Epithelial cell of prostate (primary cell): ENCODE measurements around the gene RRAS.

ENCODE experiments used
- DNase-seq: peaks from one replicate; pipeline ENCODE4 v3.0.0-alpha.2; 2011; ENCODE audit warnings: low read depth, low spot score
- H3K27ac ChIP-seq: fragments of 450-650 bp; 2 replicates; pipeline ENCODE4 v1.5.1; 2017; ENCODE audit warnings: mild to moderate bottlenecking

Gene RRAS

DNA sequence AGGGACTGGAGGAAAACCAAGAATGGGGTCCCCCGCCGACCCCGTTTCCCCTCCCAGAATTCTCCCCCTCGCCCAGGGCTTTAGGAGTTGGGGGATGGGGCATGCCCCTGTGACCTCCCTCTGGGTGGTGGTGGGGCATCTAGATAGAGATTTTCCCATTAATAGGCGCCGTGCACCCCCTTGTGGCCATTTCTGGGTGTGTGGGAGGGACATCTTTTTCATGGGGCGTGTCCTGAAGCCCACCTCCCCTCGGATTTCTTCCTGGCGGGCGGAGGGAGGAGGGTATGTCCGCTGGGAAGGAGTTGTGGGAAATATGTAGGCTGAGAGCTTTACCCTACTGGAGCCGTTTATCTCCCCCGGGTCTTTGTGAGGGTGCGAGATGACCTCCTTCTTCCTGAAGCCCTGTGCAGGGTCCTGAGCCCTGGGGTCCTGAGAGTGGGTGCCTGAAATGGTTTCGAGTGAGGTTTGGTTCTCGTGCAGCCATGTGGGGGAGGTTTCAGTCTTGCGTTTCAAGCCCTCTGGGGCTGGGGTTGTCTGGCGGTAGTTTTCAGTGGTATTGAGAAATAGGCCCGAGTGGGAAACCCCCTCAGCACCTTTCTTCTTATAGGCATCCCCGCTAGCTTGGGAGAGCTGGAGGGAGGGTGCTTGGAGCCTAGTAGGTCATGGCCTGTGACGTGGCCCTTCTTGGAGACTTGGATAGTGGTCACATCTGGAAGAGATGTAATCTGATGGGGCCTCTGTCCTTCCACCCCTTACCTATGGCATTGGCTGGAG lies 38.1 kb upstream of the RRAS start:
- DNase-seq: no peak
- peak overlapping the region; percentile 76 for H3K27ac ChIP-seq

DNA sequence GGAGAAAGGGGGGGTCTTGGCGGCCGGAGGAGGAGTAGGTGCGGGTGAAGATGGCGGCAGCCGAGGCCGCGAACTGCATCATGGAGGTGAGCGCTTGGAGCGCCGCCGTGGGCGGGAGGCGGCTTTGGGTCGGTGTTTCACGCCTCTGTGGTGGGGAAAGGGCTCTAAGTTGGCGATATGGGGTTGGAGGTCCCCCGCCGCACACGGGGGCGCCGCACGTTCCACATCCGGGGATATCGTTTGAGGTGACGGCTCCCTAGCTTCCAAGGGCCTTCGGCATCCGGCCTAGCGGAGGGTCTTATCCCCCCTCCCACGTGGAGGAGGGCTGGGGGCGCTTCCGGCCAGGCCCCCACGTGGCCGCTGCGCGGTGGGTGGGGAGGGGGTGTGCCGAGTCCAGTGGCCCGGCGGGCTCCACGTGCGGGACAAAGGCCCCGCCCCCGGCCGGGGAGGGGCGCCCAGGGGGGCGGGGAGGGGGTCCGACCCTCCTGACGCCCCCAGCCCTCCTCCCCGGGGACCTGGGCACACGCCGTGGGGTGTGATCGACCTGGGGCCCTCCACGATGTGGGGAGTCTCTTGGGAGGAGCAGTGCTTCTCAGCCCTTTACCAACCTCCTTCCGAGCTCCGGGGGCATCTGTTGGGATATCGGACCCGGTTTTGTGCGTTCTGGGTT lies 37.4 kb upstream of the RRAS start, which contains the start of gene PRMT1:
PRMT1 (plus strand) TSS at position 41 of the 670 bp plus-strand sequence; CDS start at position 51, 10 bp downstream.
- peak within 1 kb of the TSS; percentile 76 for H3K27ac ChIP-seq
- no peak for DNase-seq

DNA sequence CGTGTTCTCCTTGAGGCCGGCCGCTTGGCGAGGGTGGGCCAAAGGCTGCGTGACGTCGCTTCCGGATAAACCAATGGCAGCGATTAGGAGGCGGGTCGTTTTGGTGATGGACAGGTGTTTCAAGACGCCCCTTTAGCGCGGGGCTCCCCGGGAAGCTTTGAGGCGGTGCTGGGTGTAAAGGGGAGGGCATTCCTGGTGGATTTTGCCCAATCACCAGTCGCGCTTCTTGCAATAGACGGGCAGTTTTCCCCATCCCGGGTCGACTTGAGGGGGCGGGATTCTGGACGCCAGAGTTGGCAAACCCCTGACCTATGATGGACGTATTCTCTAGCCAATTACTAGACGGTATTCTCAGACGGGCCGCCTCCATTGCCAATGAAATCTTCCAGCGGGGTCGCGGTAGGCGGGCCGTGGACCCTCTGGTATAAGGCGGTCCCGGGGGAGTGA lies 36.9 kb upstream of the RRAS start:
- H3K27ac ChIP-seq: peak overlapping the region; percentile 76
- DNase-seq: peak; percentile 99

DNA sequence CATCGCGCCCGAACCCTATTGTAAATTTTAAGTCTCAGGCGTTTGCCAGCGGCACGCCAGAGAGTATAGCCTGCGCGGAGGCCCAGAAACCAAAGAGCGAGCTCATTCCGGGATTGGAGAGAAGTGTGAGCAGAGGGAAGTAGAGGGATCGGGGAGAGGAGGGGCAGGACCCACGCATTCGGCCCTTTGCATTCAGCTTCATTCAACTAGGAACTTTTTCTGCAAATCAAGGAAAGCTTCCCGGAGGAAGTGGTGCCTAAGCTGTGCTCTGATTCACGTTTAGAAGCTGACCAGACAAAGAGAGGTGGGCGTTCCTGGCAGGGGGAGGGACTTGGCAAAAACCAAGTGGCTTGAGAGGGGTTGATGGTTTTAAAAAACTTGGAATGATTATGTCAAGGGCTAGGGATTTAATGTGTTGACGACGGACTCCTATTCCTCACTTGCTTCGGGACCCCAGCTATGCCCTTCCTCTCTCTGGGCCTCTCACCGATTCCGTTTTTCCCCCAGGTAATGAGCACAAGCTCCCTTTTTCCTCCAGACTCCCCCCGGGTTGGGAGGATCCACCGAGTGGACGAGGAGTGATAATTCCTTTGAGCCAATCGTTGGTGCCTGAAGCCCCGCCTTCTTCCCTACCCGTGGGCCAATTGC lies 36.3 kb upstream of the RRAS start:
- peak overlapping the region; percentile 76 for H3K27ac ChIP-seq
- DNase-seq: peak; percentile 71

DNA sequence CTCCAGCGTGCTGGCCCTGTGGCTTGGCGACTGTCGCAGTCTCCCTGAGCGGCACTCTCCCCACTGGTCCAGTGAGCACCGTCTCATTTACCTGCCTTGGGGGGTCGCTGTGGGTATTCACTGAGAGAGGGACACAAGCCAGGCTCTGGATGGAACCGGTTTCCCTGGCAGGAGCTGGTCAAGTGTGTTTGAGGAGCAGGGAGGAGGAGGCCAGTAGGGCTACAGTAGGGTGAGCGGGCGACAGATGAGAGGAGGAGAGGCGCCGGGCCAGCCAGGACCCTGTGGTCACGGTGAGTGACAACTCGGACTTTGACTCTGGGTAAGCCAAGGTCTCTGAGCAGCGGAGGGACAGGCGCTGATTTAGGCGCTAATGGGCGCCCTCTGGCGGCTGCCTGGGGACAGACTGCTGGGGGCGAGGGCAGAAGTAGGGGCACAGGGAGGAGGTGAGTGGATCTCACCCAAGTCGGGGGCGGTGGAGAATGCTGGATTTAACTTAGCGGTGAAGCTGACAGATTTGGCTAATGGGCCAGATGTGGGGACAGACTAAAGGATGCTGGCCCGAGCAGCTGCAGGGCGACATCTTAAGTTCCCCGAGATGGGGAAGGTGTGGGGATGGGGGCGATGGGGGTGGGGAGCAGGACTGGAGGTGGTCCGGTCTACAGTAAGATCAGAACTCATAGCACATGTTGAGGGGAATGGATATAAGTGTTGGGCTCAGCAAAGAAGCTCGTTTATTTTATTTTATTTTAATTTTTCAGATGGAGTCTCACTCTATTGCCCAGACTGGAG lies 32.4 kb upstream of the RRAS start:
- no peak for DNase-seq
- H3K27ac ChIP-seq: no peak overlapping the region

DNA sequence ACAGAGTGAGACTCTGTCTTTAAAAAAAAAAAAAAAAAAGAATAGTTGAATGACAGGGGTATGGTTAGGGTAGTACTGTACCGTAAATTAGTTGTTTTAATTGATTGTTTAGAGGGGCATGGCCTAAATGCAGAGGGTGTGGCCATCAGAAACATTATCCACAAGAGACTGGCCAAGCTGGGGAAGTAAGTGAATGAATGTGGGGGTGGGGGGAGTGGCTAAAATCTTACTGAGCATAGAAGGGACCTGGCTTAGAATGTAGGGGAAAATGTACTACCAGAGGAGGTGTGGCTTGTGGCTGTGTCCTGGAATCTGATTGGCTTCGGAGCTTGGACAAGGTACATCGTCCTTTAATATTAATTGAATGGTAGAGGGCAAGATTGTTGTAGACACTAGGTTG lies 29.6 kb upstream of the RRAS start:
- no peak for DNase-seq

DNA sequence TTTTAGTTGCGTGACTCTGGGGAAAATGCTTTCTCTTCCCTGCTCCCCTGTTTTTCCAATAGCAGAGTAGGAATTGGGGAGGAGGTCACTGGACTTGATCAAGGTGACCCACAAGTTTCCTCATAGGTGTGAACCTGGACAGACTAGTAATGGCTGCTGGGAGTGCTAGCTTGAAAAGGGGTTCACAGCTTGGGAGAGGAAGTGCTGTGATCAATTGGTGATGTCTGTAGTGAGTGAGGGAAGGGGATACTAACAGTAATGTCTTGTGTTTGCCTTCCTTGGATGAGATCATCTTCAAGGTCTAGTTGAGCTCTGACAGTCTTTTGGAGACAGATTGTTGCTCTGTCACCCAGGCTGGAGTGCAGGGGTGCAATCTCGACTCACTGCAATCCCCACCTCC lies 27.5 kb upstream of the RRAS start:
- H3K27ac ChIP-seq: no peak overlapping the region
- DNase-seq: no peak

More for the DNA sequence above, 29.6 kb upstream of the RRAS start:
- H3K27ac ChIP-seq: no peak overlapping the region

DNA sequence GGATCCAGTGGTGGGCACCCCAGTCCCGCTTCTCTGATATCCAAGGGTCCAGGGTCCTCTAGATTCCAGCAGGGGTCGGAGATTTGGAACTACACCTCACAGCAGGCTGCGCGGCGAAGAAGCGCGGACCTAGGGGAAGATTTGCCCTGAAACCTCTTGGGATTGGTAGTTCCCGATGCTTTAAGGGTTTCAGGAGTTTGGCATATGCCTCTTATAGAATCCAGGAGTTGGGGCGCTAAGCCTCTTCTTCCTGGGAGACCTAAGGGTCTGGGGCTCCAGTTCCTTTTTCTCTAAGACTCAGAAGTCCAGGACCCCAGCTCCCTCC lies 26.1 kb upstream of the RRAS start:
- DNase-seq: no peak
- H3K27ac ChIP-seq: no peak overlapping the region

DNA sequence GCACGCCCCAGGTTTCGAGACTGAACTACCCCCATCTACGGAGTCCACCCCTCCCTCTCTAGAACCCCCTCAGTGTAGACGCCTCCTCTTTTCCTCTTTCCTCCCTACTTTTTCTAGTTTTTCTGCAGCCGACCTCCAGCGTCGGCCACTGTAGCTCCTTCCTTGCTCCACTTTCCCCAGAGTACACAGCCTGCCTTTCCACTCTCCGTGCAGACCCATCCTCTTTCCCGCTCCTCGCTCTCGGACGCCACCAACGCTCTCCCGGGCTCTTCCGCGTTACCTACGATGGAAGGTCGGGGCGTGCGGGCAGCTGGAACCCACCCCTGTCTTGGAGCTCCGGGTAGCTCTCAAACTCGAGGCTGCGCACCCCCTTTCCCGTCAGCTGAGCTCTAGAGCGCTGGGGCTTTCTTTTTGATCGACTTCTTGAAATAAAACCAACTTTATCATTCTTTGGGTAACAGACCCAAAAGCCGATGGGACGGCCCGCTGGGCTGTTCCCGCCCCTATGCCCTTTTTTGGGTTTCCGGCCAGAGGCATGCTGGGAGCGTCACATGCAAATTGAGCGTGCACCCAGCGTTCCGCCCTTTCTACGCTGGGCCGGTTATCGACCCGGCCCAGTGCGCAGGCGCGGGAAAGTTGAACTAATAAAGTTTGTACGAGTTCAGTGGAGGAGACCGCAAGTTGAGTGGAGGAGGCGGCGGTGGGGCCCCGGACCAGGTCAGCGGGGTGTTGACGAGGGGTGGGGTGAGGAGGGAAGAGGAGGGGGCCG lies 25.6 kb upstream of the RRAS start, which contains the start of the genes BCL2L12 and IRF3:
BCL2L12 (plus strand) TSS at position 583 of the 769 bp plus-strand sequence. CDS start 760 bp downstream, outside the sequence.
IRF3 (minus strand) TSS at position 507 of the 769 bp plus-strand sequence. CDS start 1,019 bp downstream, outside the sequence.
- H3K27ac ChIP-seq: peak within 1 kb of the TSS; percentile 91

DNA sequence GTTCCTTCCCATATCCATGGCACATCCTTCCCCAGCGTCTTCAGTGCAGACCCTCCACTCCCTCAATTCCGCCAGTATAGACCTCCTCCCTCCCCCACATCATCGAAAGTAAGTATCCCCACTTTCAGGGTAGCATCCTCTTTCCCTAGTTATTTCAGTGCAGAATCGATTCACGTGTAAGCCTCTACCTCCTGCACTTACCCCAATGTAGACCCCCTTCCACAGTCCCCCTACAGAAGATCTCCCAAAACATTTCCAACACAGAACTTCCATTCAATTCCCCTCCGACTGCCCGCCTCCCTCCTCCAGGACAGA lies 25.1 kb upstream of the RRAS start:
- no peak for DNase-seq
- H3K27ac ChIP-seq: peak overlapping the region; percentile 91

More for the DNA sequence above, 25.6 kb upstream of the RRAS start, which contains the start of the genes BCL2L12 and IRF3:
- peak; percentile 55 for DNase-seq

DNA sequence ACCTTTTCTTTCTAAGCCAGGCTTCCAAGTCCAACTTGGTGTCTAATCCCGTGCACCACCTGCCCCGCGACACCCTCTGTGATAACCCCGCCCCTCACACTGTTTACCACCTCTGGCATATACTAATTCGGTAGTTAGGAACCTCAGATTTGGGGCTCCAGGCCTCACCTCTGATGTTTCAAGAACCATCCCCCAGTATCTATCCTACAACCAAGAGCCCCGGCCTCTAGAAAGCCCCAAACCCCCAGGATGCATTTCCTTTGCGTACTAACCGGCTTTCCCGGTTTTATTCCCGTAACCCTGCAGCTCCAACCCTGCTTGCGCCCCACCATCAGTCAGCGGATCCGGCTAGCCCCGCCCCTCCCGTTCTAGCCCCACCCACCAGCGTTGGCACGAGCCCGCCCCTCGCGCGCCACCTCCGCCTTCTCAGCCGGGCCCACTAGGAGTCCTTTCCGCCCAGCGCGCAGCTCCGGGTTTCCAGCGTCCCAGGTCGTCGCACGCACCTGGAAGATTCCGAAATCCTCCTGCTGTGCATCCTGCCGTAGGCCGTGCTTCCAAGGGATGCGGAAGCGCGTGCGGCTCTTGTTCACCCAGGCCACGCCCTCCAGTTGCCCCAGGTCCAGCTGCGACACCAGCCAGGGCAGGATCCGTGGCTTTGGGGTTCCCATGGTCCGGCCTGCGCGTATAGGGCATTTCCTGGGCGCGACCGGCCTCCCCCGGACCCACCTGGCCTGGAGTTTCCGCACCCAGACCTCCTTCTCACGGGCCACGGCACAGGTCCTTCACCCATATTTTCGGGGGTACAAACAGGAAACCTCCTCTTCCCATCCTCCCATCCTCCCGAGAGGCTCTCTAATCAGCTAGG lies 24.5 kb upstream of the RRAS start:
- DNase-seq: peak; percentile 83
- peak overlapping the region; percentile 91 for H3K27ac ChIP-seq

DNA sequence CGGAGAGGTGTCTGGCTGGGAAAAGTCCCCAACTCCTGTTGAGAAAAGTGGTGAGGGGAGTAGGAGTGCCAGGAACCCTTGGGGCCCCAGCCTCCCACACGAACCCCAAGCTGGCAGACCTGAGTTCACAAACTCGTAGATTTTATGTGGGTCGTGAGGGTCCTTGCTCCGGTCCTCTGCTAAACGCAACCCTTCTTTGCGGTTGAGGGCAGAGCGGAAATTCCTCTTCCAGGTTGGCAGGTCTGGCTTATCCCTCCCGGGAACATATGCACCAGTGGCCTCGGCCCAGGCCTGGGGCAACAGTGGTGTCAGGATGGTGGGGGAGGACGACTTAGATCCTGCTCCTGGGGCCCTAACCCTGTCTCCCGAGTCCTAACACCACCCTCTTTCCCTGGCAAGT lies 23.3 kb upstream of the RRAS start:
- no peak for DNase-seq
- no peak overlapping the region for H3K27ac ChIP-seq

DNA sequence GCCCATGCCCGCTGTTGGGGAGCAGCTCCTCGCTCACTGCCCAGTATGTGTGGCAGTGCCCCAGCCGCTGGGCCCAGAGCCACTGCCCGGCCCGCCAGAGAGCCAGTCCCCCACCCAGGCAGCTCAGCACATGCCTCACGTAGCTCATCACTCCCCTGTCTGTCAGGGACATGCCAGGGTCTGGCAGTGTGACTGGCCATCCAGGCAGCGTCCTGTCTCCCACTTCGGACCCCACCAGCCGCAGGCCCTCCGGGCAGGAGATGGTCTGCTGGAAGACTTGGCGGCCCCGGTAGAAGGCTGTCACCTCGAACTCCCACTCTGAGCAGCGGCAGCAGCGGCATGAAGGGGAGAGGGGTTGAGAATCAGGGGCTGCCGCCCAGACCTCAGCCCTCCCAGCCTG lies 22.1 kb upstream of the RRAS start:
- no peak for DNase-seq
- no peak overlapping the region for H3K27ac ChIP-seq

DNA sequence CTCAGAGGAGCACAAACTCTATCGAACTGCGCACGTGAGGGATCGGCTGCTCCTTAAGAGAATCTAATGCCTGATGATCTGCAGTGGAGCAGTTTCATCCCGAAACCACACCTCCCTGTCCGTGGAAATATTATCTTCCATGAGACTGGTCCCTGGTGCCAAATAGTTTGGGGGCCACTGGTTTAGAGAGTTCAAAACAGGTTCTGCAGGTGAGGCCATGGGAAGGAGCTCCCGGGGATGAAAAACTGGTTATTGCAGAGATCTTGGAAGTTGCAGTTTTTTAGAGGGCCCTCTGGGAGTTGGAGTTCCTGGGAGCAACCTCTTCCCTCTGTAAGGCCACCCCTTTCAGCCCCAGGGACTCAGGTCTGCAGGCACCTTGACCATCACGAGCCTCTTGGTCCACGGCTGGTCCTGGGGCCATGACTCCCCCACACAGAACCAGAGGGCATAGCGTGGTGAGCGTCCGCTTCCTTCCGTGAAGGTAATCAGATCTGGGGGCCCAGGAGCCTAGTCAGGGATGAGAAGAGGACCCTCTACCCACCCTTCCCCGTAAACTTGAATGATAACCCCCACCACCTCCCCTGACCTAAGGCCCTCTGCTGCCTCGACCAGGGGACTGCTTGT lies 20.5 kb upstream of the RRAS start:
- H3K27ac ChIP-seq: no peak overlapping the region
- no peak for DNase-seq

DNA sequence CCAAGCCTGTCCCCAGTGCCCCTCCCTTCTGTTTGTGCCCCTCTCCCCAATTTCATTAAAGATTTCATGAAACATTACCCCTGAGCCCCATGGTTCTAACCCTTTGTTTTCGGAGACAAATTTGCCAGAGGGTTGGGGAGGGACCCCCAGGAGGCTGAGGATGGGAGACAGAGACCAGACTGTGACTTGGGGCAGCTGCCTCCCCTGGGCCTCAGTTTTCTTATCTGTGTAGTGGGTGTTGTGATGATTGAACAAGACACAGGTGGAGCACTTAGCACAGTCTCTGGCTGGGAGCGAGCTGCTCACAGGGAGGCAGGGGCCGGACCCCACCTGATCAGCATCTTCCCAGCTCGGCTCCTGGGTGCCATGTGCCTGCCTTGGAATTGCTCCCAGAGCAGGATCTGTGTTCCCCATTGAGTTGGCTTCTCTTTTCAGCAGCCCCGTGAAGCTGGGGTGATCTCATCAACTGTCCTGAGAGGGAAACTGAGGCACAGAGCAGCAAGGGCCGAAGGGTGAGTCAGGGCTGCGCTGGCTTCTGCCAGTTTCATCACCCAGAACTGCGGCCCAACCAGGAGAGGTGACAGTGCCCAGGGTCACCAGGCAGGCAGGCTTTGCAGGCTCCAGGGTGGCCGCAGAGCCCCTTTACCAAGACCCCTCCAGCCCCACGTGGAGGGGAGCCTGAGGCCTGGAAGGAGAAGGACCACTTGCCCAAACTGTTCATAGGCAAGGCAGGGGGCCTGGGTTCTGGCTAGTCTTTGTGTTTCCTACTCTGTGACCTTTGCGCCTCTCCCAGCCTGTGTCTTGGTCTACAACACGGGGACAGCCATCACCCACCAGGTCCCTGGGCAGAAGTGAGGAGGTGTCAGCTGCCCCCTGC lies 18.9 kb upstream of the RRAS start:
- no peak overlapping the region for H3K27ac ChIP-seq
- DNase-seq: no peak

DNA sequence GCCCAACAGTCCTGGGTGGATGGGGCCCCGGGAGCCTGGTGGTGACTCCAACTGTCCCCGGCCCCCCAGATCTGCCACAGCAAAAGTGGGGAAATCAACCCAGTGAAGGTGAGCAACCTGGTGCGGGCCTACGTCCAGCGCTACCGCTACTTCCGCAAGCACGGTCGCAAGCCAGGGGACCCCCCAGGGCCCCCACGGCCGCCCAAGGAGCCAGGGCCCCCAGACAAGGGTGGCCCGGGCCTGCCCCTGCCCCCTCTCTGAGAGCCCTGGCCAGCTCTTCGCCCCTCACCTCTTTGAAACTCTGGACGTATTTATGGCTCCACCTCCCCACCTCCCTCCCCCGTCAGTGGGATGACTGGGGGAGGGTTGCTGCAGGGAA lies 18.2 kb upstream of the RRAS start:
- DNase-seq: no peak
- H3K27ac ChIP-seq: no peak overlapping the region

DNA sequence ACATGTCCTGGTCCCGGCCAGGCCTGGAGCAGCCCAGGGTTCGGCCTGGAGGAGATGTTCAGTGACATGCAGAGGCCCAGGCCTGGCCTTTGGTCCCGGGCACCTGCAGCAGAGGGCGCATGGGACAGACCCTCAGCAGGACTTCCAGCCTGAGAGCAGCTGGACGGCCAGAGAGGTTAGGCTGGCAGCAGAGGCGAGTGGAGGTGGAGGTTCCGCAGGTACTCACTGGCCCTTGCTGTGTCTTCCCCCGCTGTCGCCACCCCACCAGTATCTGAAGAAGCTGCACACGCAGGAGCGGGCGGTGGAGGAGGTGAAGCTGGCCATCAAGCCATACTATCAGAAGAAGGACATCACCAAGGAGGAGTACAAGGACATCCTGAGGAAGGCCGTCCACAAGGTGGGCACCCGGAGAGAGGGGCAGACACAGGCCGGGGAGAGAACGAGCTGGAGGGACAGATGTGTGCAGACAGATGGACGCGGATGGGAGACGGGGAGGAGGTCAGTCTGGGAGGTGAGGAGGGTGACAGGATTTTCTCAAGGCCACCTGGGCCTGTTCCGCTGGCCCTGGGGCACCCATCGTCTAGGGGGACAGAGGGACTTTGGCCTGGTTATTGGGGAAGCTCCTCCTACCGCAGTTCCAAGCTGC lies 17.7 kb upstream of the RRAS start:
- DNase-seq: no peak
- H3K27ac ChIP-seq: no peak overlapping the region
